ENCODE data around the gene CIP2A. TPM values are rescaled to one million over a fixed set of nuclear protein-coding genes. Genes with fewer than 3 reads are reported as not detected.

The CIP2A gene
- total and polyA plus RNA-seq, 2 of the 8 experiments (the other 6 are each of a cell fraction or from before 2014, with no cell fraction given) = 11.9 to 38.0 TPM

DNA sequence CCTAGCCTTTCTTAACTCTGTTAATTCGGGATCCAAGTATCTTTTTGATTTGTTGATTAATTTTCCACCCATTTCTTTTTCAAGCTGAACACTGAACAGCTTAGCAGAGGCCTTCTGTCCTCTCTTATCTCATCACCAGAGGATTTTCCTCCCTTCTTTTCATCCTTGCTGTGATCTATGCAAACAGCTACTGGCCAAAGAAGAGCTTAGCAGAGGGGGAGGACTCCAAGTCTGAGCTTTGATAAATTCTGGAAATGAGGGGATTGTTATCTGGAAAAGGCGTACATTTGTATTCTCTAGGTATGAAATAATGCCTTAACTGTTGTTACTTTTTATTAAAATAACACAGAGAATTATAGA is 13.7 kb upstream of the CIP2A start:
- no peak overlapping the region for H3K4me3 ChIP-seq (ENCODE audit: extremely low read depth in 1 of 4, insufficient read depth in 2 of 4, low read depth in 3 of 4, low read length in 4 of 4)
- TF ChIP-seq RNF2 (IDR thresholded peaks at IDR 0.05; ENCODE audit: borderline replicate concordance, low read depth, low read length, missing control alignments, poor library complexity, severe bottlenecking) (no peak), ZNF274 (IDR thresholded peaks at IDR 0.05; ENCODE audit: borderline replicate concordance, extremely low read depth, low read length) (no peak), BRCA1 (IDR thresholded peaks at IDR 0.05; ENCODE audit: low read depth, low read length) (no peak), POLR2A (IDR thresholded peaks at IDR 0.05; ENCODE audit: control extremely low read depth in 1 of 2, low read depth in 2 of 2, low read length in 2 of 2) (no peak)
- TF ChIP-seq, protein P1, sequence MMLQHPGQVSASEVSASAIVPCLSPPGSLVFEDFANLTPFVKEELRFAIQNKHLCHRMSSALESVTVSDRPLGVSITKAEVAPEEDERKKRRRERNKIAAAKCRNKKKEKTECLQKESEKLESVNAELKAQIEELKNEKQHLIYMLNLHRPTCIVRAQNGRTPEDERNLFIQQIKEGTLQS (IDR thresholded peaks at IDR 0.05; ENCODE audit: insufficient read depth, low read depth, low read length) = no peak
- H2BK120ac ChIP-seq (replicated peaks; ENCODE audit: low read depth, low read length) = no peak overlapping the region
- H2BK12ac ChIP-seq (ENCODE audit: low read depth, low read length) = no peak overlapping the region
- no peak overlapping the region for H3K4ac ChIP-seq (replicated peaks; ENCODE audit: insufficient read length, low read depth, low read length)
- H2BK5ac ChIP-seq (ENCODE audit: low read depth, low read length) = no peak overlapping the region
- no peak overlapping the region for H3K27ac ChIP-seq (ENCODE audit: low read depth, low read length)
- H3K4me2 ChIP-seq (ENCODE audit: insufficient read depth in 1 of 2, low read depth in 2 of 2, low read length in 2 of 2) = no peak overlapping the region
- H4K20me1 ChIP-seq (replicated peaks in 1 of 2; ENCODE audit: control insufficient read depth in 1 of 2, insufficient read depth in 2 of 2, low read length in 2 of 2) = no peaks in the 10 kb centered on the region
- no peak overlapping the region for H4K5ac ChIP-seq (ENCODE audit: insufficient read length, low read depth, low read length)
- H3K4me1 ChIP-seq (replicated peaks in 1 of 4; ENCODE audit: control insufficient read depth in 3 of 4, insufficient read depth in 4 of 4, low read length in 3 of 4) = peaks cover 0 to 3% (median 1%) of the 10 kb centered on the region in 4 experiments; a peak in 2 of 7 replicates
- no peak overlapping the region for H2BK15ac ChIP-seq (ENCODE audit: low read length)
- no peak overlapping the region for H4K8ac ChIP-seq (ENCODE audit: extremely low read depth, insufficient read depth, low read length)
- WGBS, 2 experiments (ENCODE audit: extremely low coverage in 1 of 2, insufficient coverage in 1 of 2, insufficient read length in 1 of 2, insufficient replicate concordance in 2 of 2, low coverage in 1 of 2, low lambda C conversion rate in 2 of 2, missing lambda C conversion rate in 1 of 2) = 90% methylated on average over 2 of the region's 2 CpGs; no CpG with 5 or more reads in 1 of the 2 experiments
- no peaks in the 10 kb centered on the region for H3K9me3 ChIP-seq (ENCODE audit: insufficient read depth in 2 of 2, low read depth in 1 of 2, low read length in 1 of 2)
- H4K91ac ChIP-seq (replicated peaks; ENCODE audit: insufficient read length, low read length) = no peak overlapping the region
- no peak overlapping the region for H2AK5ac ChIP-seq (ENCODE audit: low read depth, low read length)
- no peak overlapping the region for H3K14ac ChIP-seq (ENCODE audit: insufficient read length)
- no peaks in the 10 kb centered on the region for H3K23me2 ChIP-seq (ENCODE audit: low read depth, low read length)
- H3K79me1 ChIP-seq (ENCODE audit: low read depth, low read length) = no peaks in the 10 kb centered on the region
- ChIA-PET CTCF (ENCODE audit: partially characterized antibody) (interaction anchor here (0.5 to 2.5 kb wide), 6 partner anchors 13 to 796 kb away, joined by 3 to 16 read pairs (median 4); partner anchors contain the start of genes CIP2A and DZIP3), POLR2A (ENCODE audit: partially characterized antibody) (interaction anchor here (3.2 kb wide), 1 partner anchor 12 kb away, joined by 25 read pairs; the partner anchor contains the start of genes CIP2A and DZIP3)
- no peak overlapping the region for H3K56ac ChIP-seq (replicated peaks; ENCODE audit: insufficient read length, low read depth, low read length)
- no peak overlapping the region; a peak in 2 of 7 replicates for H3K9ac ChIP-seq (replicated peaks in 1 of 4; ENCODE audit: extremely low read depth in 1 of 4, low read depth in 3 of 4, low read length in 3 of 4)
- no peaks in the 10 kb centered on the region for H3K27me3 ChIP-seq (replicated peaks in 1 of 4; ENCODE audit: control insufficient read depth in 3 of 4, extremely low read depth in 1 of 4, insufficient read depth in 3 of 4, low read length in 3 of 4)
- DNase-seq (ENCODE audit: low read depth in 1 of 2, low spot score in 2 of 2) = no peak
- no peak overlapping the region for H3K23ac ChIP-seq (ENCODE audit: insufficient read length)
- no peak overlapping the region for H2BK20ac ChIP-seq (ENCODE audit: low read length)
- H3K18ac ChIP-seq (ENCODE audit: extremely low read depth, low read length) = no peak overlapping the region
- peaks cover 0 to 3% (median 0%) of the 10 kb centered on the region in 4 experiments; a peak in 1 of 8 replicates for H3K36me3 ChIP-seq (ENCODE audit: control insufficient read depth in 2 of 4, insufficient read depth in 4 of 4, low read length in 3 of 4)
- no peak for FAIRE-seq
- H2AFZ ChIP-seq (ENCODE audit: low read length) = no peak overlapping the region
- peaks cover 3 to 33% of the 10 kb centered on the region in 2 experiments; a peak in 3 of 4 replicates for H3K79me2 ChIP-seq (ENCODE audit: control insufficient read depth in 1 of 2, insufficient read depth in 2 of 2, low read length in 2 of 2)
